Lower leg skin (tissue), 3 donors: Measurements from ENCODE around the gene LYPD3.

Experiments used
- POLR2A ChIP-seq, 2 donors: fragments of 450-650 bp; IDR thresholded peaks; one replicate each; pipeline ENCODE4 v1.6.1; 2016 to 2017; ENCODE audit warnings: antibody characterized with exemption in 2 of 2, mild to moderate bottlenecking in 1 of 2, moderate library complexity in 1 of 2
- TF ChIP-seq, protein P1 (sequence below), 3 donors: fragments of 450-650 bp; IDR thresholded peaks; one replicate each; pipeline ENCODE4 v1.5.1; 2016; ENCODE audit warnings: antibody characterized with exemption in 3 of 3, mild to moderate bottlenecking in 3 of 3, moderate library complexity in 2 of 3

DNA sequence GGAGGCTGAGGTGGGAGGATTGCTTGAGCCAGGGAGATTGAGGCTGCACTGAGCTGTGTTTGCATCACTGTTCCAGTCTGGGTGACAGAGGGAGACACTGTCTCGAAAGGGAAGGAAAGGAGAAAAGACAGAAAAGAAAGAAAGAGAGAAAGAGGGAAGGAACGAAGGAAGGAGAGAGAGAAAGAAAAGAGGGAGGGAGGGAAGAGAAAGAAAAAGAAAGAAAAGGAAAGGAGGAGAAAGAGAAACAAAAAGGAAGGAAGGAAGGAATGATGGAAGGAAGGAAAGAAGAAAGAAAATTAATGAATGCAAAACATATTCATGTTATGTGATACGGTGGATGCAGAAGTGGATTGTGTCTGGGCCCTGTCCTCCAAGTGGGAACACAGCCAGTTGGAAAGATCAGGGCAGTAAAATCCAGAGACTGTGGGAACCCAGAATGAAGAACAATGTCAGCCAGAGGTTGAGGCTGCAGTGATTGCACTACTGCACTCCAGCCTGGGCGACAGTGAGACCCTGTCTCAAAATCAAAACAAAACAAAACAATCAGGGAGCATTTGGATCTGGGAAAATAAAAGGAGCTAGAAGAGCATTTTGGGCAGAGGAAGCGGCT lies 32.9 kb upstream of the LYPD3 start:
- TF ChIP-seq, protein P1, sequence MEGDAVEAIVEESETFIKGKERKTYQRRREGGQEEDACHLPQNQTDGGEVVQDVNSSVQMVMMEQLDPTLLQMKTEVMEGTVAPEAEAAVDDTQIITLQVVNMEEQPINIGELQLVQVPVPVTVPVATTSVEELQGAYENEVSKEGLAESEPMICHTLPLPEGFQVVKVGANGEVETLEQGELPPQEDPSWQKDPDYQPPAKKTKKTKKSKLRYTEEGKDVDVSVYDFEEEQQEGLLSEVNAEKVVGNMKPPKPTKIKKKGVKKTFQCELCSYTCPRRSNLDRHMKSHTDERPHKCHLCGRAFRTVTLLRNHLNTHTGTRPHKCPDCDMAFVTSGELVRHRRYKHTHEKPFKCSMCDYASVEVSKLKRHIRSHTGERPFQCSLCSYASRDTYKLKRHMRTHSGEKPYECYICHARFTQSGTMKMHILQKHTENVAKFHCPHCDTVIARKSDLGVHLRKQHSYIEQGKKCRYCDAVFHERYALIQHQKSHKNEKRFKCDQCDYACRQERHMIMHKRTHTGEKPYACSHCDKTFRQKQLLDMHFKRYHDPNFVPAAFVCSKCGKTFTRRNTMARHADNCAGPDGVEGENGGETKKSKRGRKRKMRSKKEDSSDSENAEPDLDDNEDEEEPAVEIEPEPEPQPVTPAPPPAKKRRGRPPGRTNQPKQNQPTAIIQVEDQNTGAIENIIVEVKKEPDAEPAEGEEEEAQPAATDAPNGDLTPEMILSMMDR (IDR thresholded peaks at IDR 0.05): no peak
- TF ChIP-seq POLR2A (IDR thresholded peaks at IDR 0.05): no peak
